PC-3 (cell line): ENCODE data around the gene TTC23. TPM values are rescaled to one million over a fixed set of nuclear protein-coding genes. Genes with fewer than 3 reads are reported as not detected.

Experiments used
- ATAC-seq: fragments of 200-7000 bp; cut with Tn5 transposase; 2 replicates; pipeline ENCODE4 v1.9.1; 2020; ENCODE audit warnings: mild to moderate bottlenecking, moderate library complexity
- BruUV-seq: library from RNA; stranded (reverse); fragments of 400-500 nt; replicated peaks from 2 replicates; lab custom pipeline; 2021; lab: Mats Ljungman, UMichigan
- CTCF ChIA-PET: fragments of 300-600 bp; sonication (Branson Sonifier 250); formaldehyde crosslinking; loops from one replicate; lab custom pipeline; 2022; ENCODE audit warnings: antibody characterized with exemption; lab: Charles Lee
- POLR2A ChIA-PET: fragments of 300-600 bp; sonication (Branson Sonifier 250); formaldehyde crosslinking; loops from one replicate; lab custom pipeline; 2022; ENCODE audit warnings: antibody characterized with exemption; ENCODE audit not compliant: unreplicated experiment; lab: Charles Lee
- DNase-seq: peaks from one replicate; pipeline ENCODE4 v3.0.0-alpha.2; 2015
- H2AFZ ChIP-seq: fragments of 300-600 bp; sonication (generic); 2 replicates; pipeline ENCODE4 v1.6.0; 2016; ENCODE audit warnings: antibody characterized with exemption, low read length
- H3F3A ChIP-seq: fragments of 300-600 bp; sonication (generic); one replicate; pipeline ENCODE4 v1.6.0; 2017; ENCODE audit warnings: antibody characterized with exemption, low read length, control low read depth, mild to moderate bottlenecking; ENCODE audit not compliant: unreplicated experiment
- H3K27ac ChIP-seq: fragments of 300-600 bp; sonication (generic); 2 replicates; pipeline ENCODE4 v1.5.1; 2016; ENCODE audit warnings: mild to moderate bottlenecking, low read length
- H3K27me3 ChIP-seq: fragments of 300-600 bp; sonication (generic); 2 replicates; pipeline ENCODE4 v1.6.1; 2016; ENCODE audit warnings: low read length, mixed read lengths
- H3K36me3 ChIP-seq: fragments of 300-600 bp; sonication (generic); 2 replicates; pipeline ENCODE4 v1.6.1; 2016; ENCODE audit warnings: low read depth, mixed run types, low read length, mixed read lengths
- H3K4me1 ChIP-seq: fragments of 300-600 bp; sonication (generic); 2 replicates; pipeline ENCODE4 v1.5.1; 2016; ENCODE audit warnings: low read length; ENCODE audit not compliant: insufficient read depth
- H3K4me2 ChIP-seq: fragments of 300-600 bp; sonication (generic); 2 replicates; pipeline ENCODE4 v1.6.0; 2016; ENCODE audit warnings: low read length
- H3K4me3 ChIP-seq: fragments of 300-600 bp; sonication (generic); 2 replicates; pipeline ENCODE4 v1.5.1; 2016; ENCODE audit warnings: mild to moderate bottlenecking, low read length, mixed read lengths
- H3K79me2 ChIP-seq: fragments of 300-600 bp; sonication (generic); 2 replicates; pipeline ENCODE4 v1.6.1; 2017; ENCODE audit warnings: low read length, mixed read lengths
- H3K9ac ChIP-seq: fragments of 300-600 bp; sonication (generic); 2 replicates; pipeline ENCODE4 v1.6.0; 2016; ENCODE audit warnings: mild to moderate bottlenecking, low read length
- H3K9me2 ChIP-seq: fragments of 300-600 bp; sonication (generic); replicated peaks from 2 replicates; pipeline ENCODE4 v1.6.1; 2016; ENCODE audit warnings: mixed run types, low read length, mixed read lengths
- H3K9me3 ChIP-seq: fragments of 300-600 bp; sonication (generic); 2 replicates; pipeline ENCODE4 v1.6.1; 2016; ENCODE audit warnings: low read length, mixed read lengths
- H4K20me1 ChIP-seq: fragments of 300-600 bp; sonication (generic); 2 replicates; pipeline ENCODE4 v1.6.1; 2016; ENCODE audit warnings: low read length, mixed read lengths
- EZH2 ChIP-seq: fragments of 300-600 bp; sonication (generic); IDR thresholded peaks from one replicate; pipeline ENCODE4 v1.6.1; 2017; ENCODE audit warnings: antibody characterized with exemption, mild to moderate bottlenecking, low read length; ENCODE audit not compliant: unreplicated experiment
- EZH2phosphoT487 ChIP-seq: fragments of 300-600 bp; sonication (generic); IDR thresholded peaks from 2 replicates; pipeline ENCODE4 v1.6.1; 2018; ENCODE audit warnings: mild to moderate bottlenecking, antibody characterized with exemption, low read length, borderline replicate concordance
- intact Hi-C: fragments of 100-400 bp; cut with micrococcal nuclease; formaldehyde crosslinking; loops from 2 replicates; pipeline ENCODE4 v1.9.0; 2023
- total RNA-seq: library from RNA; depleted of rRNA; stranded (reverse); fragments of >200 nt; gene quantifications from 2 replicates; pipeline ENCODE4 v1.2.3, GENCODE V29; 2014
- TF ChIP-seq, protein P1 (sequence below): fragments of 300-600 bp; sonication (generic); conservative IDR thresholded peaks from 2 replicates; pipeline ENCODE4 v1.5.1; 2017; ENCODE audit warnings: antibody characterized with exemption, low read depth, mild to moderate bottlenecking, low read length

Gene TTC23
- total RNA-seq, 1 experiment from 2014 or later = 10.4 TPM

- Histone ChIP-seq H3K36me3 (peaks cover 6% of the 10 kb centered on the region; the same call in 1 of the 2 replicates), H2AFZ (no peak overlapping the region), H3K9me2 (no peaks in the 10 kb centered on the region), H3K4me1 (peaks cover 17% of the 10 kb centered on the region), H3K4me3 (no peak overlapping the region), H3K9ac (no peak overlapping the region), H3K27ac (no peak overlapping the region), H4K20me1 (0 out of 2 replicates have a peak, but pooled peaks cover 3% of the 10 kb centered on the region), H3K9me3 (no peaks in the 10 kb centered on the region), H3K79me2 (no peaks in the 10 kb centered on the region), H3F3A (no peaks in the 10 kb centered on the region), H3K27me3 (no peaks in the 10 kb centered on the region), H3K4me2 (no peak overlapping the region)
- no peak for TF ChIP-seq EZH2
- no peak for TF ChIP-seq EZH2phosphoT487
- TF ChIP-seq, protein P1, sequence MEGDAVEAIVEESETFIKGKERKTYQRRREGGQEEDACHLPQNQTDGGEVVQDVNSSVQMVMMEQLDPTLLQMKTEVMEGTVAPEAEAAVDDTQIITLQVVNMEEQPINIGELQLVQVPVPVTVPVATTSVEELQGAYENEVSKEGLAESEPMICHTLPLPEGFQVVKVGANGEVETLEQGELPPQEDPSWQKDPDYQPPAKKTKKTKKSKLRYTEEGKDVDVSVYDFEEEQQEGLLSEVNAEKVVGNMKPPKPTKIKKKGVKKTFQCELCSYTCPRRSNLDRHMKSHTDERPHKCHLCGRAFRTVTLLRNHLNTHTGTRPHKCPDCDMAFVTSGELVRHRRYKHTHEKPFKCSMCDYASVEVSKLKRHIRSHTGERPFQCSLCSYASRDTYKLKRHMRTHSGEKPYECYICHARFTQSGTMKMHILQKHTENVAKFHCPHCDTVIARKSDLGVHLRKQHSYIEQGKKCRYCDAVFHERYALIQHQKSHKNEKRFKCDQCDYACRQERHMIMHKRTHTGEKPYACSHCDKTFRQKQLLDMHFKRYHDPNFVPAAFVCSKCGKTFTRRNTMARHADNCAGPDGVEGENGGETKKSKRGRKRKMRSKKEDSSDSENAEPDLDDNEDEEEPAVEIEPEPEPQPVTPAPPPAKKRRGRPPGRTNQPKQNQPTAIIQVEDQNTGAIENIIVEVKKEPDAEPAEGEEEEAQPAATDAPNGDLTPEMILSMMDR = no peak
- intact Hi-C loops = no loop called here
- ChIA-PET POLR2A (no interaction called here), CTCF (no interaction called here)
- ATAC-seq = no peak
- no peak for DNase-seq
- BruUV-seq = no TSS peak
Measured at GRCh38 chr15:99130765-99131440, 118.5 kb downstream of the TTC23 start.

DNA sequence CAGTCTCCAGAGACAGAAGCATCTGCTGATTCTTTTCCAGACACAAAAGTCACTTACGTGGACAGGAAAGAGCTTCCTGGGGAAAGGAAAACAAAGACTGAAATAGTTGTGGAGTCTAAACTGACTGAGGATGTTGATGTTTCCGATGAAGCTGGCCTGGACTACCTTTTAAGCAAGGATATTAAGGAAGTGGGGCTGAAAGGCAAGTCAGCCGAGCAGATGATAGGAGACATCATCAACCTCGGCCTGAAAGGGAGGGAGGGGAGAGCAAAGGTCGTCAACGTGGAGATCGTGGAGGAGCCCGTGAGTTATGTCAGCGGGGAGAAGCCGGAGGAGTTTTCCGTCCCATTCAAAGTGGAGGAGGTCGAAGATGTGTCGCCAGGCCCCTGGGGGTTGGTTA is 119.1 kb downstream of the TTC23 start:
- Histone ChIP-seq H3K9ac (no peak overlapping the region), H3K27ac (no peak overlapping the region), H3K79me2 (0 out of 2 replicates have a peak, but pooled peaks cover 2% of the 10 kb centered on the region), H4K20me1 (0 out of 2 replicates have a peak, but pooled peaks cover 3% of the 10 kb centered on the region), H3K27me3 (no peaks in the 10 kb centered on the region), H3F3A (no peaks in the 10 kb centered on the region), H3K4me1 (peaks cover 11% of the 10 kb centered on the region), H2AFZ (no peak overlapping the region), H3K36me3 (peaks cover 6% of the 10 kb centered on the region; the same call in 1 of the 2 replicates), H3K4me2 (no peak overlapping the region), H3K9me2 (no peaks in the 10 kb centered on the region), H3K4me3 (no peak overlapping the region), H3K9me3 (no peaks in the 10 kb centered on the region)
- no TSS peak for BruUV-seq
- TF ChIP-seq, protein P1 = no peak
- TF ChIP-seq EZH2 (no peak), EZH2phosphoT487 (no peak)
- no peak for ATAC-seq
- no peak for DNase-seq
- ChIA-PET CTCF (no interaction called here), POLR2A (no interaction called here)
- intact Hi-C loops = no loop called here

DNA sequence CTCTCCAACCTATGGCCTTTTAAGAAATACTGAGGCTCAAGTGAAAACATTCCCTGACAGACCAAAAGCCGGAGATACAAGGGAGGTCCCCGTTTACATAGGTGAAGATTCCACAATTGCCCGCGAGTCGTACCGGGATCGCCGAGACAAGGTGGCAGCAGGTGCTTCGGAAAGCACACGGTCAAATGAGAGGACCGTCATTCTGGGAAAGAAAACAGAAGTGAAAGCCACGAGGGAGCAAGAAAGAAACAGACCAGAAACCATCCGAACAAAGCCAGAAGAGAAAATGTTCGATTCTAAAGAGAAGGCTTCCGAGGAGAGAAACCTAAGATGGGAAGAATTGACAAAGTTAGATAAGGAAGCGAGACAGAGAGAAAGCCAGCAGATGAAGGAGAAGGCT is 119.7 kb downstream of the TTC23 start:
- no peak overlapping the region for H3K4me2 ChIP-seq
- no peaks in the 10 kb centered on the region for H3F3A ChIP-seq
- no TSS peak for BruUV-seq
- 0 out of 2 replicates have a peak, but pooled peaks cover under 1% of the 10 kb centered on the region for H4K20me1 ChIP-seq
- intact Hi-C loops = no loop called here
- no peak overlapping the region for H3K4me3 ChIP-seq
- peaks cover 10% of the 10 kb centered on the region for H3K4me1 ChIP-seq
- no peak overlapping the region for H3K9ac ChIP-seq
- TF ChIP-seq, protein P1 = no peak
- TF ChIP-seq EZH2phosphoT487 = no peak
- no peak for TF ChIP-seq EZH2
- no peak for ATAC-seq
- no peak overlapping the region for H3K27ac ChIP-seq
- no peak for DNase-seq
- H3K9me2 ChIP-seq = no peaks in the 10 kb centered on the region
- CTCF ChIA-PET = no interaction called here
- no peaks in the 10 kb centered on the region for H3K9me3 ChIP-seq
- no peak overlapping the region for H2AFZ ChIP-seq
- H3K27me3 ChIP-seq = no peaks in the 10 kb centered on the region
- POLR2A ChIA-PET = no interaction called here
- peaks cover 6% of the 10 kb centered on the region; the same call in 1 of the 2 replicates for H3K36me3 ChIP-seq
- H3K79me2 ChIP-seq = 0 out of 2 replicates have a peak, but pooled peaks cover 3% of the 10 kb centered on the region
